H9 (cell line): Measurements from ENCODE around the gene ONECUT3. TPM values are rescaled to one million over a fixed set of nuclear protein-coding genes. Genes with fewer than 3 reads are reported as not detected.
A peak's percentile ranks its signal among the peaks of the same experiment; 100 is the strongest.

Experiments used
- DNase-seq: peaks from one replicate; pipeline ENCODE4 v3.0.0-alpha.2; 2017
- H2AFZ ChIP-seq: one replicate; pipeline ENCODE4 v1.6.1; 2013; ENCODE audit warnings: mild to moderate bottlenecking, low read length, control low read depth, moderate library complexity
- H2AK5ac ChIP-seq: 2 replicates; pipeline ENCODE4 v1.6.1; 2013; ENCODE audit warnings: low read length, control low read depth, mixed read lengths; ENCODE audit not compliant: insufficient read length
- H2BK120ac ChIP-seq: one replicate; pipeline ENCODE4 v1.6.1; 2013; ENCODE audit warnings: low read depth, mild to moderate bottlenecking, low read length, control low read depth, inconsistent platforms; ENCODE audit not compliant: poor library complexity, severe bottlenecking
- H2BK12ac ChIP-seq: 2 replicates; pipeline ENCODE4 v1.6.1; 2013; ENCODE audit warnings: low read length, control low read depth, mixed read lengths, low read depth; ENCODE audit not compliant: insufficient read length
- H2BK15ac ChIP-seq: 2 replicates; pipeline ENCODE4 v1.6.1; 2013; ENCODE audit warnings: low read depth, low read length, control low read depth
- H2BK20ac ChIP-seq: one replicate; pipeline ENCODE4 v1.6.1; 2013; ENCODE audit warnings: low read depth, mild to moderate bottlenecking, low read length, control low read depth, inconsistent platforms; ENCODE audit not compliant: poor library complexity, severe bottlenecking
- H2BK5ac ChIP-seq: 2 replicates; pipeline ENCODE4 v1.6.1; 2013; ENCODE audit warnings: low read length, control low read depth, mixed read lengths; ENCODE audit not compliant: insufficient read length
- H3K14ac ChIP-seq: 2 replicates; pipeline ENCODE4 v1.6.1; 2013; ENCODE audit warnings: low read length, control low read depth; ENCODE audit not compliant: insufficient read depth
- H3K18ac ChIP-seq: 2 replicates; pipeline ENCODE4 v1.6.1; 2013; ENCODE audit warnings: low read depth, mild to moderate bottlenecking, mixed read lengths, low read length, control low read depth; ENCODE audit not compliant: insufficient read length
- H3K23ac ChIP-seq: 2 replicates; pipeline ENCODE4 v1.6.1; 2013; ENCODE audit warnings: low read length, control low read depth, mixed read lengths, low read depth; ENCODE audit not compliant: insufficient read length
- H3K23me2 ChIP-seq: 2 replicates; pipeline ENCODE4 v1.6.1; 2013; ENCODE audit warnings: low read depth, mild to moderate bottlenecking, mixed read lengths, low read length, control low read depth; ENCODE audit not compliant: insufficient read length, poor library complexity, severe bottlenecking
- H3K27ac ChIP-seq: 2 replicates; pipeline ENCODE4 v1.5.1; 2013; ENCODE audit warnings: low read length, control low read depth, mixed read lengths, low read depth; ENCODE audit not compliant: insufficient read length
- H3K27me3 ChIP-seq: 2 replicates; pipeline ENCODE4 v1.6.1; 2013; ENCODE audit warnings: low read length, control low read depth, inconsistent platforms; ENCODE audit not compliant: insufficient read depth
- H3K4ac ChIP-seq: 2 replicates; pipeline ENCODE4 v1.6.1; 2013; ENCODE audit warnings: low read depth, mild to moderate bottlenecking, control low read depth, inconsistent platforms, low read length, moderate library complexity
- H3K4me1 ChIP-seq: 2 replicates; pipeline ENCODE4 v1.6.1; 2013; ENCODE audit warnings: low read length, control low read depth, inconsistent platforms; ENCODE audit not compliant: insufficient read depth
- H3K4me2 ChIP-seq: 2 replicates; pipeline ENCODE4 v1.6.1; 2013; ENCODE audit warnings: low read length, control low read depth, mixed read lengths; ENCODE audit not compliant: insufficient read length, insufficient read depth
- H3K56ac ChIP-seq: 2 replicates; pipeline ENCODE4 v1.6.1; 2013; ENCODE audit warnings: low read depth, mild to moderate bottlenecking, mixed read lengths, low read length, control low read depth; ENCODE audit not compliant: insufficient read length
- H3K79me1 ChIP-seq: 2 replicates; pipeline ENCODE4 v1.6.1; 2013; ENCODE audit warnings: low read depth, mild to moderate bottlenecking, moderate library complexity, low read length, control low read depth, inconsistent platforms; ENCODE audit not compliant: insufficient read depth, poor library complexity, severe bottlenecking
- H3K79me2 ChIP-seq: 2 replicates; pipeline ENCODE4 v1.6.1; 2013; ENCODE audit warnings: low read length, control low read depth, inconsistent platforms; ENCODE audit not compliant: insufficient read depth
- H3K9ac ChIP-seq: 2 replicates; pipeline ENCODE4 v1.6.1; 2013; ENCODE audit warnings: low read length, control low read depth, mixed read lengths; ENCODE audit not compliant: insufficient read length; ENCODE audit errors: extremely low read depth
- H3K9me3 ChIP-seq: one replicate; pipeline ENCODE4 v1.6.1; 2013; ENCODE audit warnings: low read depth, low read length, inconsistent platforms; ENCODE audit not compliant: control insufficient read depth
- H3T11ph ChIP-seq: one replicate; pipeline ENCODE4 v1.6.1; 2013; ENCODE audit warnings: mild to moderate bottlenecking, low read length, control low read depth, inconsistent platforms
- H4K20me1 ChIP-seq: one replicate; pipeline ENCODE4 v1.6.1; 2013; ENCODE audit not compliant: control insufficient read depth, insufficient read length, insufficient read depth
- H4K5ac ChIP-seq: 2 replicates; pipeline ENCODE4 v1.6.1; 2013; ENCODE audit warnings: low read depth, mild to moderate bottlenecking, mixed read lengths, low read length, control low read depth; ENCODE audit not compliant: insufficient read length
- H4K8ac ChIP-seq: replicated peaks from 2 replicates; pipeline ENCODE4 v1.6.1; 2013; ENCODE audit warnings: low read length, control low read depth, mixed read lengths, low read depth; ENCODE audit not compliant: insufficient read length
- H4K91ac ChIP-seq: 2 replicates; pipeline ENCODE4 v1.6.1; 2013; ENCODE audit warnings: low read depth, mild to moderate bottlenecking, moderate library complexity, mixed read lengths, low read length, control low read depth; ENCODE audit not compliant: insufficient read length
- H3K27ac Mint-ChIP-seq, 3 experiments: 2 replicates in 2 of 3; 3 replicates in 1 of 3; pipeline ENCODE4 v1.8.0; 2020 to 2021; ENCODE audit warnings: mixed read lengths in 3 of 3, mild to moderate bottlenecking in 1 of 3, moderate library complexity in 1 of 3
- H3K27me3 Mint-ChIP-seq: 2 replicates; pipeline ENCODE4 v1.8.0; 2021; ENCODE audit warnings: low read depth, mild to moderate bottlenecking, moderate library complexity, mixed read lengths
- H3K36me3 Mint-ChIP-seq, 3 experiments: 2 replicates in 2 of 3; 3 replicates in 1 of 3; pipeline ENCODE4 v1.8.0; 2020 to 2021; ENCODE audit warnings: low read depth in 3 of 3, mixed read lengths in 3 of 3; ENCODE audit not compliant: insufficient read depth in 1 of 3
- H3K4me1 Mint-ChIP-seq, 2 experiments: 2 replicates each; pipeline ENCODE4 v1.8.0; 2020; ENCODE audit warnings: mixed read lengths in 2 of 2
- H3K4me3 Mint-ChIP-seq, 2 experiments: 2 replicates in 1 of 2; 3 replicates in 1 of 2; pipeline ENCODE4 v1.8.0; 2020 to 2021; ENCODE audit warnings: mild to moderate bottlenecking in 2 of 2, mixed read lengths in 2 of 2, moderate library complexity in 1 of 2
- H3K9me3 Mint-ChIP-seq, 2 experiments: 2 replicates in 1 of 2; 3 replicates in 1 of 2; pipeline ENCODE4 v1.8.0; 2020; ENCODE audit warnings: mild to moderate bottlenecking in 2 of 2, mixed read lengths in 2 of 2, moderate library complexity in 1 of 2
- CTCF ChIP-seq: fragments of 200-600 bp; sonication (generic); conservative IDR thresholded peaks from 3 replicates; pipeline ENCODE4 v1.8.0; 2021; ENCODE audit warnings: antibody characterized with exemption, mild to moderate bottlenecking
- WGBS: extraction: QIAGEN DNeasy Blood & Tissue Kit; methylation state at CpG from one replicate; pipeline ENCODE4 v1.1.7; 2013; ENCODE audit warnings: missing lambda C conversion rate, low lambda C conversion rate, mixed read lengths; ENCODE audit not compliant: insufficient read length; ENCODE audit errors: extremely low coverage; 5-methylcytosine and 5-hydroxymethylcytosine counted together
- total RNA-seq: library from RNA; stranded (reverse); gene quantifications from 2 replicates; pipeline ENCODE4 v1.2.1, GENCODE V29; 2021

ONECUT3 gene
- total RNA-seq, 1 experiment from 2014 or later, result 0.04 TPM

DNA sequence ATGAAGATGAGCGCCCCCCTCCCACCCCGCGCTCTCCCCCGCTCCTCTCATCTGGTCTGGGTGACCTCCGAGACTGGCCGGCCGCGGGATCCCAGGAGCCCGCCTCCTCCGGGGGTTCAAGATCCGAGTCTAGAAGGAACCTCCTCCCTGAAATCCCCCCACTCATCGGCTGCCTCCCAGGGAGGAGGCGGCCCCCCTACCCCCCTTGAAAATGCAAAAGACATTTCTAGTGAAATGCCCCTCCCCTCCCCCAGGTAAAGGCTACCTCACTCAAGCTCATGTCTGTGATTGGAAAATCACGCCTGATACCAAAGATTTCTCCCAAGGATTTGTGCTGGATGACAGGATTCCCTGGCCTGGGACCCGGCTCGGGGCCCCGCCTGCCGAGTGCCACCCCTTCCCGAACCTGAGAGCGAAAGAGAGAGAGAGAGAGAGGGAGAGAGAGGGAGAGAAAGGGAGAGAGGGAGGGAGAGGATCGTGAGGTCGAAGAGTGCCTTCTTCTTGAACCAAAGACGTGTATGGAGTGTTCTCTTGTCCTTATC, 23.4 kb downstream of the ONECUT3 start:
- Histone ChIP-seq H2BK120ac (no peak overlapping the region), H2BK15ac (no peak overlapping the region), H2BK12ac (no peak overlapping the region), H3K4me2 (peak overlapping the region; percentile 28), H3K27ac (no peak overlapping the region), H3K9me3 (no peaks in the 10 kb centered on the region), H4K91ac (no peak overlapping the region), H3K14ac (no peak overlapping the region), H3K27me3 (peaks cover 50% of the 10 kb centered on the region), H4K5ac (no peak overlapping the region), H3K4ac (no peak overlapping the region), H2AFZ (no peak overlapping the region), H3K4me1 (no peaks in the 10 kb centered on the region), H3K23ac (no peak overlapping the region), H4K8ac (no peak overlapping the region), H3K79me2 (no peaks in the 10 kb centered on the region), H3K56ac (no peak overlapping the region), H3K79me1 (no peaks in the 10 kb centered on the region), H3T11ph (no peak overlapping the region), H3K9ac (no peak overlapping the region), H4K20me1 (no peaks in the 10 kb centered on the region), H2BK20ac (no peak overlapping the region), H2BK5ac (no peak overlapping the region), H2AK5ac (no peak overlapping the region), H3K23me2 (no peaks in the 10 kb centered on the region), H3K18ac (no peak overlapping the region)
- WGBS, result no CpG with 5 or more reads among the region's 23 CpGs
- Mint-ChIP-seq H3K4me3 (peak overlapping the region; percentile 30 to 73; a peak in 4 of 5 replicates), H3K36me3 (peaks cover 0 to 4% (median 0%) of the 10 kb centered on the region in 3 experiments; a peak in 3 of 7 replicates), H3K27ac (no peak overlapping the region; a peak in 1 of 7 replicates), H3K4me1 (peaks cover 13 to 22% of the 10 kb centered on the region in 2 experiments), H3K27me3 (peaks cover 97% of the 10 kb centered on the region), H3K9me3 (peaks cover 17 to 32% of the 10 kb centered on the region in 2 experiments)
- TF ChIP-seq CTCF, result no peak
- no peak for DNase-seq
